ENCODE data around the gene PACSIN1. TPM values are rescaled to one million over a fixed set of nuclear protein-coding genes. Genes with fewer than 3 reads are reported as not detected.

The PACSIN1 gene
- polyA plus RNA-seq, 4 donors, result 0.72 to 0.97 (median 0.82) TPM

GRCh38 chr6:34540222-34540621, 74.3 kb downstream of the PACSIN1 start:
- no peak for DNase-seq (ENCODE audit: low read depth in 4 of 4, low spot score in 3 of 4)

- no peak for DNase-seq (ENCODE audit: low read depth in 4 of 4, low spot score in 3 of 4)
Measured at GRCh38 chr6:34540841-34541240, 75.0 kb downstream of the PACSIN1 start.

- no peak for DNase-seq (ENCODE audit: low read depth in 4 of 4, low spot score in 3 of 4)
Measured at GRCh38 chr6:34543421-34543820, 77.5 kb downstream of the PACSIN1 start.

- DNase-seq (ENCODE audit: low read depth in 4 of 4, low spot score in 3 of 4), result no peak
Measured at GRCh38 chr6:34544052-34544604, 78.3 kb downstream of the PACSIN1 start.

- DNase-seq (ENCODE audit: low read depth in 4 of 4, low spot score in 3 of 4), result no peak
Measured at GRCh38 chr6:34544776-34545471, 79.0 kb downstream of the PACSIN1 start.

DNA sequence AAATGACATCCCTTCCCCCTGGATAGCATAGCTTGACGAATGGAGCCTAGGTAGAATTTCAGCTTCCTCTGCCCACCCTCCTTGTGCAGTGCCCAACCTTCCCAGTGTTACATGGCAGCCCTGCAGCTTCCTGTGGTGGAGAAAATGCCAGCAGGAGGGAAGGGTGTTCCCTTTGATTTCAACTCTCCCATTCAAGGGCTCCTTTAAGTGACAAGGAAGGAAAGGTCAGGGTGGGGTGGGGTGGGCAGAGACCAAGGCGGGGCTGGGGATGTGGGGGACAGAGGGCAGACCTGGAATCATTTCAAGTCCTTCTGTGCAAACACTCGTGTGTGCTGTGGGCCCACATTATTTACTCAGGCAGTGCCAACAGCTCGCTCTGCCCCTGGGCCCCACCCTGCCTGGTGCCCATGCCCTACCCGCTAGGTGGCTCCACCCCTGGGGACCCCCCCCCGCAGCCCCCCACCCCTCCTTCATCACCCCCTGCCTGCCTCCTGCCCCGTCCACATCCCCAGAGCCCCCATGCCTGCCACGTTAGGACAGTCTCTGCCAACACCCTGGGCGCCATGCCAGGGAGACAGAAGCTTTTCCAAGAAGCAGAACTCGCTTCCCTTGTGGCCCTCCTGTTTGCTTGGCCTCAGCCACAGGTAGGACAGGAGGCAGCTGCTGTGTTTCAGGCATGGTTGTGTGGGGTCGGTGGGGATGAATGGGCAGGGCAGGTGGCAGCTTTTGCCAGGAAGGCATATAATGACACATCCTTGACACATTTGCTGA, 80.9 kb downstream of the PACSIN1 start:
- DNase-seq (ENCODE audit: low read depth in 4 of 4, low spot score in 3 of 4), result no peak

- no peak for DNase-seq (ENCODE audit: low read depth in 4 of 4, low spot score in 3 of 4)
Measured at GRCh38 chr6:34547701-34548644, 82.1 kb downstream of the PACSIN1 start.

DNA sequence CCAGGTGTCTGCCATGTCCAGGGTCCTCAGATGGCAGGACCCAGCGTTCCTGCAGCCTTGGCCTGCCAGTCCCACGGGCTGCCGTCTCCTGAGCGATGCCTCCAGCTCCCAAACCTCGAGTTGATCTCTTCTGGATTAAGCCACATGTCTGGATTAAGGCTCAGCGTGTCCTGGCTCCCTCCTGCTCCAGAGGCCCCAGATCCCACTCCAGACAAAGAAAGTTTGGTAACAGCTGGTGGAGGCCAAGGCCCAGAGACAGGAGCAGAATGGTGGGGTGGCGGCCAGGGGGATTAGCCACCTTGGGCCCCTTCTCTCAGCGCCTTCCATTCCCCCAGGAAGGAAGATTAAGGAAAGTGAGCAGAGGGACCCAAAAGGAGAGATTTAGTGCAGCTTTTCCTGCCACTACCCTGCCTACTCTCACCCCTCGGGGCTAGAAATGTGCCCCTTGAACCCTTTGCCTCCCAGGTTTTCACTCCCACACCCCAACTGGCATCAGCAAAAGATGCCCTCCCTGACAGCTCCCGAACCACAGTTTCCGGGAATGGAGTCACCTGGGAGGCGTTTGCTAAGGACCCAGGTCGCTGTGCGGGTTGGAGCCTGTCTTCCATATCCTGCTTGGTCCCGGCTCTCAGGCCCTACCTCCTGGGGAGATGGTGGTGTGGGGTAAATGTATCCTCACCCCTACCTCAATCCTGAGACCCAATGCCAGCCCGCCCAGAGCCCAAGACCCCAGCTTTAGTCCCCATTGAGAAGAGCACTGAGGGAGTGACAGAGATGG, 83.3 kb downstream of the PACSIN1 start:
- no peak for DNase-seq (ENCODE audit: low read depth in 4 of 4, low spot score in 3 of 4)

- no peak for DNase-seq (ENCODE audit: low read depth in 4 of 4, low spot score in 3 of 4)
Measured at GRCh38 chr6:34549804-34550202, 83.9 kb downstream of the PACSIN1 start.

GRCh38 chr6:34551720-34552119, 85.8 kb downstream of the PACSIN1 start:
- DNase-seq (ENCODE audit: low read depth in 4 of 4, low spot score in 3 of 4), result no peak

- DNase-seq (ENCODE audit: low read depth in 4 of 4, low spot score in 3 of 4), result no peak
Measured at GRCh38 chr6:34552620-34553019, 86.7 kb downstream of the PACSIN1 start.

- no peak for DNase-seq (ENCODE audit: low read depth in 4 of 4, low spot score in 3 of 4)
Measured at GRCh38 chr6:34553146-34553545, 87.3 kb downstream of the PACSIN1 start.

GRCh38 chr6:34553750-34554149, 87.9 kb downstream of the PACSIN1 start:
- DNase-seq (ENCODE audit: low read depth in 4 of 4, low spot score in 3 of 4), result no peak

DNA sequence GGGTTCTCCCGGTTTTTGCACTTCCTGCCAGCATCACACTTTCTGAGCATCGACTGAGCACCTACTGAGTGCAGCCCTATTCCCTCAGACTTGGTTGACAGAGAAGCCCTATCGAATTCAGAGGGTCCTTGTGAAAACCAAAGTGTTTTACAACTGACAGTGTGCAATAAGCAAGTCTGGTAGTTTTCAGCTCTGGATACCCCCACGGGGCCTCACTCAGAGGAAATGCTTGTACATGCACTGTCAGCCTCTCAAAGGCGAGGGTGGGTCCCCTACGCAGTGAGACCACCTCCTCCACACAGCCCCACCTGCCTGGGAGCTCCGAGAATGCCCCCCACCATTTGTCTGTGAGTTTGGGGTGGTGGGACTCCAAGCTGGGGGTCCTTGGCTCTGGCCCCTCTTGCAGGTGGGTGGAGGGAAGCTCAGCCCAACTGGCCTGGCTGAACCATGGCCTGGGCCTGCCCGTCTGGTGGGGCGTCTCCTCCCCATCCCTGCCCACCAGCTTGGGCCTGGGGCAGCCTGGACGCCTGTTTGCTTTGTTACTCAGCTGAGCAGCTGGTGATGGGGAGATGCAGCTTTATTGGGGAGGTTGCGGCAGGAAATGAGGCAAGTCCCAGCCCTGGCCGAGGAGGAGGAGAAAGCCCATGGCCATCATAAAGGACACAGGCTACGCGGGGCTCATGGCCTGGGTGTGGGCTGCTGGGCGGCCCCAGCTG, 88.6 kb downstream of the PACSIN1 start:
- no peak for DNase-seq (ENCODE audit: low read depth in 4 of 4, low spot score in 3 of 4)

GRCh38 chr6:34555007-34555322, 89.1 kb downstream of the PACSIN1 start:
- no peak for DNase-seq (ENCODE audit: low read depth in 4 of 4, low spot score in 3 of 4)

GRCh38 chr6:34555328-34555727, 89.5 kb downstream of the PACSIN1 start:
- DNase-seq (ENCODE audit: low read depth in 4 of 4, low spot score in 3 of 4), result no peak

GRCh38 chr6:34556031-34556471, 90.2 kb downstream of the PACSIN1 start, which contains the start of gene SPDEF:
TSS of gene SPDEF (minus strand) at chr6:34556329. CDS start at chr6:34544455, 11,874 bp downstream.
- no peak for DNase-seq (ENCODE audit: low read depth in 4 of 4, low spot score in 3 of 4)

DNA sequence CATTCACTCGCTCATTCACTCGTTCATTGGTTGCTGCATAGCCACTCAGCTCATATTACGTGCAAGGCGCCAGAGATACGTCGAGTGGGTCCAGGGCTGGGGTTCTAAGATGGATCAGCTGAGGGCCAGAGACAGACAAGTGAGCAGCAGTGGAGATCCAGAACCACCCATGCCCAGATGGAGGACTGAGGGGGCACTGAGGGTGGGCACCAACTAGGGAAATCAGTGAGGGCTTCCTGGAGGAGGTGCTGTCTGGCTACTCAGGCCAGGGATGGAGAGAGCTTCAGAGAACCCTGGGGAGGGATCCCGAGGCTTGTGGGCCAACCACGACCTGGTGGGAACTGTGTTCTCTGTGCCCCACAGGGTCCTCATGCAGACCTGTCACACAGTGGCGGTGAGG, 90.6 kb downstream of the PACSIN1 start:
- DNase-seq (ENCODE audit: low read depth in 4 of 4, low spot score in 3 of 4), result no peak

- no peak for DNase-seq (ENCODE audit: low read depth in 4 of 4, low spot score in 3 of 4)
Measured at GRCh38 chr6:34557228-34557627, 91.4 kb downstream of the PACSIN1 start.
